Lower leg skin (tissue), 3 donors: Measurements from ENCODE around the gene HNF4A.

Source experiments
- CTCF ChIP-seq, 3 donors: fragments of 450-650 bp; IDR thresholded peaks; one replicate each; pipeline ENCODE4 v1.5.1; 2016; ENCODE audit warnings: antibody characterized with exemption in 3 of 3, mild to moderate bottlenecking in 3 of 3, moderate library complexity in 2 of 3
- POLR2A ChIP-seq, 2 donors: fragments of 450-650 bp; IDR thresholded peaks; one replicate each; pipeline ENCODE4 v1.6.1; 2016 to 2017; ENCODE audit warnings: antibody characterized with exemption in 2 of 2, mild to moderate bottlenecking in 1 of 2, moderate library complexity in 1 of 2

- TF ChIP-seq CTCF (IDR thresholded peaks at IDR 0.05) (no peak), POLR2A (IDR thresholded peaks at IDR 0.05) (no peak)
Observed at GRCh38 chr20:44450903-44451450, 95.5 kb downstream of the HNF4A start.
